CD4-positive, alpha-beta T cell (primary cell): ENCODE measurements around the gene KLHDC4. TPM values are rescaled to one million over a fixed set of nuclear protein-coding genes. Genes with fewer than 3 reads are reported as not detected.

Experiments used
- ATAC-seq: fragments of 200-7000 bp; cut with Tn5 transposase; one replicate; pipeline ENCODE4 v1.10.0; 2022; ENCODE audit warnings: mild to moderate bottlenecking; ENCODE audit not compliant: poor library complexity
- CTCF ChIA-PET: fragments of 350-600 bp; sonication (Branson Sonifier 250); formaldehyde crosslinking; loops from one replicate; lab custom pipeline; 2021; ENCODE audit warnings: antibody characterized with exemption, inconsistent platforms; lab: Charles Lee
- POLR2A ChIA-PET: fragments of 350-600 bp; sonication (Branson Sonifier 250); formaldehyde crosslinking; loops from one replicate; lab custom pipeline; 2021; ENCODE audit warnings: antibody characterized with exemption, inconsistent platforms; lab: Charles Lee
- DNase-seq, 14 experiments: peaks; one replicate each; pipeline ENCODE4 v3.0.0-alpha.2; 2013 to 2020; ENCODE audit warnings: mixed read lengths in 2 of 14
- H3K27ac ChIP-seq, 2 donors: one replicate each; pipeline versions ENCODE4 v1.5.1 to v1.7.0; 2013; ENCODE audit warnings: low read length in 2 of 2, low read depth in 1 of 2, mild to moderate bottlenecking in 1 of 2
- H3K27me3 ChIP-seq, 2 experiments: 1 replicate in 1 of 2; 2 replicates in 1 of 2; pipeline versions ENCODE4 v1.6.1 to v1.7.0; 2013; ENCODE audit warnings: low read length in 2 of 2, control low read depth in 1 of 2, mild to moderate bottlenecking in 1 of 2, moderate library complexity in 1 of 2; ENCODE audit not compliant: insufficient read depth in 2 of 2, control insufficient read depth in 1 of 2
- H3K36me3 ChIP-seq: one replicate; pipeline ENCODE4 v1.6.1; 2013; ENCODE audit warnings: low read length, control low read depth; ENCODE audit not compliant: insufficient read depth
- H3K4me1 ChIP-seq: one replicate; pipeline ENCODE4 v1.6.1; 2013; ENCODE audit warnings: low read length, control low read depth; ENCODE audit not compliant: insufficient read depth
- H3K4me3 ChIP-seq: one replicate; pipeline ENCODE4 v1.5.1; 2013; ENCODE audit warnings: mild to moderate bottlenecking, low read length, moderate library complexity
- H3K9me3 ChIP-seq, 2 experiments: 1 replicate in 1 of 2; 2 replicates in 1 of 2; pipeline versions ENCODE4 v1.6.1 to v1.7.0; 2013; ENCODE audit warnings: low read length in 2 of 2, mild to moderate bottlenecking in 2 of 2, control low read depth in 1 of 2, moderate library complexity in 1 of 2; ENCODE audit not compliant: control insufficient read depth in 1 of 2, insufficient read depth in 1 of 2
- H3K27ac Mint-ChIP-seq: one replicate; pipeline ENCODE4 v1.8.0; 2020; ENCODE audit warnings: mixed read lengths
- H3K27me3 Mint-ChIP-seq: one replicate; pipeline ENCODE4 v1.8.0; 2021; ENCODE audit warnings: mixed read lengths
- H3K36me3 Mint-ChIP-seq: one replicate; pipeline ENCODE4 v1.8.0; 2021; ENCODE audit warnings: low read depth, mixed read lengths
- H3K4me1 Mint-ChIP-seq: one replicate; pipeline ENCODE4 v1.8.0; 2021; ENCODE audit warnings: low read depth, mixed read lengths
- H3K4me3 Mint-ChIP-seq: one replicate; pipeline ENCODE4 v1.8.0; 2020; ENCODE audit warnings: mild to moderate bottlenecking, mixed read lengths
- H3K9me3 Mint-ChIP-seq: one replicate; pipeline ENCODE4 v1.8.0; 2020; ENCODE audit warnings: mixed read lengths
- intact Hi-C, 2 experiments: fragments of 100-400 bp; cut with DNase I in 1 of 2; cut with micrococcal nuclease in 1 of 2; formaldehyde crosslinking; loops; one replicate each; pipeline versions ENCODE4 v1.15.1 to v1.9.0; 2023 to 2025; cut with DNase I, micrococcal nuclease
- total RNA-seq, 174 experiments: library from RNA in 2 of 174; stranded (reverse) in 2 of 174; gene quantifications; one replicate each; pipeline ENCODE4 v1.2.3 and lab custom pipeline; 2021 to 2026
- TF ChIP-seq, protein P1 (sequence below): fragments of 200-600 bp; IDR thresholded peaks from one replicate; pipeline ENCODE4 v1.8.0; 2022; ENCODE audit warnings: antibody characterized with exemption, mild to moderate bottlenecking

The KLHDC4 gene
- total RNA-seq, 2 experiments from 2014 or later, result 41.4 to 43.0 TPM

DNA sequence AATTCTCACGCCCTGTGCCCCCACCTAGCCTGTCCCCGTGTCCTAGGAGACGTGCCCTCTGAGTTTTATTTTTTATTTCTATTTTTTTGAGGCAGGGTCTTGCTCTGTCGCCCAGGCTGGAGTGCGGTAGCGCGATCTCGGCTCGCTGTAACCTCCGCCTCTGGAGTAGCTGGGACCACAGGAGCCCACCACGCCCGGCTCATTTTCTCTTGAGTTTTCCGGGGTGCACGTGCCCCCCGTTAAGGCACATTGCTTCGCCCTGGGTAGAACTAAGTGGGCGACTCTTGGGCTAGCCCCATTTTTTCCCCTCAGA is 655 bp upstream of the KLHDC4 start:
- Histone ChIP-seq H3K4me3 (peak overlapping the region; percentile 95), H3K9me3 (no peaks in the 10 kb centered on the region), H3K27ac (peak overlapping the region; percentile 95), H3K4me1 (peaks cover 47% of the 10 kb centered on the region), H3K27me3 (no peaks in the 10 kb centered on the region), H3K36me3 (peaks cover 26% of the 10 kb centered on the region)
- H3K9me3 Mint-ChIP-seq, result no peaks in the 10 kb centered on the region
- peaks cover 44% of the 10 kb centered on the region for H3K36me3 Mint-ChIP-seq
- H3K4me1 Mint-ChIP-seq, result peaks cover 40% of the 10 kb centered on the region
- TF ChIP-seq, protein P1, sequence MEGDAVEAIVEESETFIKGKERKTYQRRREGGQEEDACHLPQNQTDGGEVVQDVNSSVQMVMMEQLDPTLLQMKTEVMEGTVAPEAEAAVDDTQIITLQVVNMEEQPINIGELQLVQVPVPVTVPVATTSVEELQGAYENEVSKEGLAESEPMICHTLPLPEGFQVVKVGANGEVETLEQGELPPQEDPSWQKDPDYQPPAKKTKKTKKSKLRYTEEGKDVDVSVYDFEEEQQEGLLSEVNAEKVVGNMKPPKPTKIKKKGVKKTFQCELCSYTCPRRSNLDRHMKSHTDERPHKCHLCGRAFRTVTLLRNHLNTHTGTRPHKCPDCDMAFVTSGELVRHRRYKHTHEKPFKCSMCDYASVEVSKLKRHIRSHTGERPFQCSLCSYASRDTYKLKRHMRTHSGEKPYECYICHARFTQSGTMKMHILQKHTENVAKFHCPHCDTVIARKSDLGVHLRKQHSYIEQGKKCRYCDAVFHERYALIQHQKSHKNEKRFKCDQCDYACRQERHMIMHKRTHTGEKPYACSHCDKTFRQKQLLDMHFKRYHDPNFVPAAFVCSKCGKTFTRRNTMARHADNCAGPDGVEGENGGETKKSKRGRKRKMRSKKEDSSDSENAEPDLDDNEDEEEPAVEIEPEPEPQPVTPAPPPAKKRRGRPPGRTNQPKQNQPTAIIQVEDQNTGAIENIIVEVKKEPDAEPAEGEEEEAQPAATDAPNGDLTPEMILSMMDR, result no peak
- ChIA-PET POLR2A (interaction anchor here (0.7 to 3.0 kb wide), 17 partner anchors 11 to 449 kb away, joined by 3 to 20 read pairs (median 5); partner anchors contain the start of genes BANP, C16orf95, FBXO31 and SLC7A5), CTCF (interaction anchor here (2.9 to 4.0 kb wide), 2 partner anchors 13 kb away, joined by 26 to 33 read pairs; no protein-coding TSS in a partner anchor)
- intact Hi-C loops, result loop anchor here (5.0 to 10.0 kb wide), 4 partner anchors 44 to 1204 kb away; partner anchors contain the start of gene MAP1LC3B (in 1 of the 2)
- H3K27me3 Mint-ChIP-seq, result no peaks in the 10 kb centered on the region
- H3K4me3 Mint-ChIP-seq, result peak overlapping the region; percentile 99
- DNase-seq (no peak), ATAC-seq (no peak)
- H3K27ac Mint-ChIP-seq, result peak overlapping the region; percentile 97

GRCh38 chr16:87765473-87765775 is 362 bp downstream of the KLHDC4 start:
- H3K4me1 Mint-ChIP-seq, result peaks cover 40% of the 10 kb centered on the region
- TF ChIP-seq, protein P1, result no peak
- Histone ChIP-seq H3K27me3 (no peaks in the 10 kb centered on the region), H3K4me3 (peak overlapping the region; percentile 95), H3K4me1 (peaks cover 49% of the 10 kb centered on the region), H3K36me3 (peaks cover 35% of the 10 kb centered on the region), H3K27ac (peak overlapping the region; percentile 95), H3K9me3 (no peaks in the 10 kb centered on the region)
- no peaks in the 10 kb centered on the region for H3K9me3 Mint-ChIP-seq
- H3K4me3 Mint-ChIP-seq, result peak overlapping the region; percentile 99
- CTCF ChIA-PET, result interaction anchor here (0.9 to 2.9 kb wide), 3 partner anchors 14 to 371 kb away, joined by 3 to 26 read pairs (median 3); no protein-coding TSS in a partner anchor
- peak overlapping the region; percentile 97 for H3K27ac Mint-ChIP-seq
- H3K27me3 Mint-ChIP-seq, result no peaks in the 10 kb centered on the region
- intact Hi-C loops, result loop anchor here (1.0 to 10.0 kb wide), 6 partner anchors 43 to 1203 kb away; partner anchors contain the start of genes MAP1LC3B (in 1 of the 2) and ZC3H18 (in 1 of the 2)
- DNase-seq, result peak in 13 of 14 experiments; percentile 20 to 87 (median 47)
- peaks cover 54% of the 10 kb centered on the region for H3K36me3 Mint-ChIP-seq
- ATAC-seq, result peak; percentile 66
- POLR2A ChIA-PET, result interaction anchor here (0.8 to 3.0 kb wide), 18 partner anchors 10 to 805 kb away, joined by 3 to 20 read pairs (median 6); partner anchors contain the start of genes BANP, C16orf95, FBXO31 and SLC7A5

DNA sequence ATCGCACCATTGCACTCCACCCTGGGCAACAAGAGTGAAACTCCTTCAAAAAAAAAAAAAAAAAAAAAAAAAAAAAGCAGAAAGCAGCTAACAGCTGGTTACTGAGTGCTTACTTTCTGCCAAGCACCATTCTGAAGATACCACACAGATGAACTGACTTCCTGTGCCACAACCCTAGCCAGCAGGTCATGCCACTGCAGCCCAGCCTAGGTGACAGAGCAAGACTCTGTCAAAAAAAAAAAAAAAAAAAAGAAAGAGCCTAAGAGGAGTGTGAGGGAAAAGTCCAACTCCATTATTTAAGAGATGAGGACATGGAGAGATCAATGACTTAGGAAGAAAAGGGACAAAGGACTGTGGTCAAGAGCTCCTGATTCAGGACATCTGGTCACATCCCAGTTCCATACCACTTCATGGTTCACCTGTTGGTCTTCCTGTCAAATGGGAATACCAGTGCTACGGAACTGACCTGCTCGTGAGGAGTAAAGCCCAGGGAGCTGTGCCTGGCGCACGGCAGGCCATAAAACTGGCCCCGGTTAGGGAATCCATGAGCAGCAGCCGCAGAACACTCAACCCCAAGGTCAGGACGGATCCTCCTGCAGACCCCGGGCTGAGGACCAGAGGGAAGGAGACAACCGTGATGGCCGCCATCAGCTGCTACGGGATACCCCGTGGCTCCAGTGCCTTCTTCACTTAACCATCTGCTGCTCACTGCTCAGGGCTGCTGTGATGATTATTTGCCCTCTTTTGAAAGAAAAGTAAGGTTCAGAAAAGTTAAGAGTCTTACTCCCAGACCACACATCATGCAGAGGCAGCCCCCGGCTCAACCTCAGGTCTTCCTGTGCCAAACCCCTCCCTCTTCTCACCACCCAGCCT is 950 bp downstream of the KLHDC4 start:
- Mint-ChIP-seq H3K36me3 (peaks cover 56% of the 10 kb centered on the region), H3K27me3 (no peaks in the 10 kb centered on the region), H3K4me1 (peaks cover 40% of the 10 kb centered on the region), H3K27ac (peak overlapping the region; percentile 97), H3K4me3 (peak overlapping the region; percentile 96), H3K9me3 (no peaks in the 10 kb centered on the region)
- H3K4me3 ChIP-seq, result peak overlapping the region; percentile 95
- intact Hi-C loops, result loop anchor here (1.0 to 10.0 kb wide), 6 partner anchors 43 to 1203 kb away; partner anchors contain the start of genes MAP1LC3B (in 1 of the 2) and ZC3H18 (in 1 of the 2)
- H3K36me3 ChIP-seq, result peaks cover 36% of the 10 kb centered on the region
- H3K27ac ChIP-seq, result peak overlapping the region; percentile 95
- peaks cover 49% of the 10 kb centered on the region for H3K4me1 ChIP-seq
- no peaks in the 10 kb centered on the region for H3K9me3 ChIP-seq
- TF ChIP-seq, protein P1, result no peak
- peak in 8 of 14 experiments; percentile 15 to 82 (median 38) for DNase-seq
- ChIA-PET POLR2A (interaction anchor here (1.3 to 3.0 kb wide), 9 partner anchors 9 to 447 kb away, joined by 4 to 20 read pairs (median 6); partner anchors contain the start of genes BANP, C16orf95, FBXO31 and SLC7A5), CTCF (interaction anchor here (0.6 to 2.9 kb wide), 5 partner anchors 15 to 933 kb away, joined by 3 to 26 read pairs (median 4); no protein-coding TSS in a partner anchor)
- ATAC-seq, result peak; percentile 49
- H3K27me3 ChIP-seq, result no peaks in the 10 kb centered on the region
